Kidney (tissue), 14 donors: ENCODE data around the gene CLEC3A. TPM values are rescaled to one million over a fixed set of nuclear protein-coding genes. Genes with fewer than 3 reads are reported as not detected.

Experiments used
- DNase-seq, 5 donors: peaks; one replicate each; pipeline ENCODE4 v3.0.0-alpha.2; 2013 to 2020
- FAIRE-seq: peaks from 2 replicates; lab custom pipeline; 2012; peaks lifted over from hg19 to GRCh38; lab: Jason Lieb, UNC
- H3K27ac ChIP-seq, 2 donors: one replicate each; pipeline ENCODE4 v1.7.0; 2013; ENCODE audit warnings: low read depth in 2 of 2, low read length in 2 of 2, inconsistent platforms in 1 of 2
- H3K27me3 ChIP-seq: one replicate; pipeline ENCODE4 v1.7.1; 2013; ENCODE audit warnings: low read length, inconsistent platforms; ENCODE audit not compliant: control insufficient read depth, insufficient read depth
- H3K36me3 ChIP-seq, 3 donors: one replicate each; pipeline versions ENCODE4 v1.7.0 to v1.7.1; 2013; ENCODE audit warnings: low read length in 3 of 3, control low read depth in 1 of 3, inconsistent platforms in 1 of 3; ENCODE audit not compliant: insufficient read depth in 3 of 3, control insufficient read depth in 2 of 3
- H3K4me1 ChIP-seq, 3 donors: one replicate each; pipeline versions ENCODE4 v1.7.0 to v1.7.1; 2013; ENCODE audit warnings: low read length in 3 of 3, inconsistent platforms in 1 of 3, low read depth in 1 of 3; ENCODE audit not compliant: control insufficient read depth in 2 of 3, insufficient read depth in 2 of 3
- H3K4me3 ChIP-seq, 3 donors: one replicate each; pipeline versions ENCODE4 v1.7.0 to v1.8.1; 2013; ENCODE audit warnings: low read length in 3 of 3, control low read depth in 1 of 3, inconsistent platforms in 1 of 3
- H3K9ac ChIP-seq, 3 donors: one replicate each; pipeline versions ENCODE4 v1.7.0 to v1.7.1; 2013; ENCODE audit warnings: low read length in 3 of 3, control low read depth in 1 of 3, inconsistent platforms in 1 of 3
- H3K9me3 ChIP-seq, 3 donors: one replicate each; pipeline versions ENCODE4 v1.7.0 to v1.7.1; 2013; ENCODE audit warnings: low read length in 3 of 3, control low read depth in 1 of 3, inconsistent platforms in 1 of 3; ENCODE audit not compliant: control insufficient read depth in 2 of 3, insufficient read depth in 1 of 3
- intact Hi-C: fragments of 100-400 bp; cut with DNase I; formaldehyde crosslinking; loops from one replicate; pipeline ENCODE4 v1.11.1; 2022
- polyA plus RNA-seq: library from polyadenylated mRNA; stranded (reverse); fragments of 350-450 nt; fragmentation: Illumina TruSeq; extraction: RNeasy Lipid Tissue Mini Kit (QIAGEN cat#74804); gene quantifications from one replicate; pipeline ENCODE4 v1.2.3, GENCODE V29; 2014; ENCODE audit warnings: low read depth, low replicate concordance; ENCODE audit not compliant: insufficient read depth
- total RNA-seq: library from RNA; stranded (reverse); fragmentation: NEBNext Ultra II Directional; extraction: Animal tissue kit (Norgen Biotek cat#: 25700); gene quantifications from one replicate; pipeline ENCODE4 v1.2.1, GENCODE V29; 2021
- TF ChIP-seq, protein P1 (sequence below): IDR thresholded peaks from 3 replicates; pipeline ENCODE4 v1.5.1; 2012; ENCODE audit warnings: mild to moderate bottlenecking, moderate library complexity, borderline replicate concordance; ENCODE audit not compliant: insufficient read depth; ENCODE audit errors: extremely low read depth
- donor health status: control.
- donor health status: control.
- donor health status: control.
- donor health status: control.
- donor health status: control.
- donor health status: DM: yes; HTN: yes; CAD: no.
- donor health status: Normal renal cell carcinoma (clear cell type).

Gene CLEC3A
- total and polyA plus RNA-seq, 2 donors from 2014 or later = not detected

DNA sequence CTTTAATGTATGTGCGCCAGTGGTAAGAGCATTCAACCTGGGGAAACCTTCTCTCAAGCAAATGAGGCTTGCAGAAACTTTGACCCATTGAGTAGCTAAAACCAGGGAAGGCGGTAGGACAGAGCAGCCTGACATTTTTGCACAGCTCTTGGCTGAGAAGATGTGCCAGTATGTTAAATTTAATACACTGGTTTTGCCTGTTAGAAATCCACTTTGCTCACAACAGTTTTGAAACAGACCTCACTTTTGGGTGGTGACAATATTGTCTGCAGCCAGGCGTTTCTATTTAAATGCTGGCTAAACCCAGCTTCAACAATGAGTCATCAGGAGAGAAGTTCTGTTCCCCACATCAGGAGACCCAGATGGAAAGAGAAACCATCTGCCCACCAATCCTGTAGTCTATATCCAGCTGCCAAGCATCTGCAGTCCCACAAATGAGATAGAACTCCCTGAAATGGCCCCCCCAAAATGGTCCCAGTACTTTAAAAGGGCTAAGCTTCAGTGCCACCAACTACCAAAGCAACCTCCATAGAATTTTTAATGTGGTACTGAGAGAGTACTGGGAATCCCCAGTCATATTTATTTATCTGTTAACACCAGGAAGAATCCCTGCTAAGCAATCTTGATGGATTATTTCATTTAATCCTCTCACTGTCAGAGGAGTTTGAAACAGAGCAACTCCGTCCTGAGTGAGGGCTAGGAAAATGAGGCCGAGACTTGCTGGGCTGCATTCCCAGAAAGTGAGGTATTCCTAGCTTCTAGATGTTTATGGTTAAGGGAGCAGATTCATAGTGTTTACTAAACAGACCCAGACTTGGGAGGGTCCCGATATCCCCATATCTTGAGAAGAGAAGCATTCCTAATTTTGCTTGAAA lies 29.0 kb upstream of the CLEC3A start:
- Histone ChIP-seq H3K4me1 (no peaks in the 10 kb centered on the region), H3K27me3 (no peaks in the 10 kb centered on the region), H3K4me3 (no peak overlapping the region), H3K9me3 (peaks cover 0 to 3% (median 2%) of the 10 kb centered on the region in 3 donors), H3K27ac (no peak overlapping the region), H3K36me3 (no peaks in the 10 kb centered on the region), H3K9ac (no peak overlapping the region)
- DNase-seq (peak in 1 of 5 donors; percentile 39), FAIRE-seq (no peak)
- TF ChIP-seq, protein P1, sequence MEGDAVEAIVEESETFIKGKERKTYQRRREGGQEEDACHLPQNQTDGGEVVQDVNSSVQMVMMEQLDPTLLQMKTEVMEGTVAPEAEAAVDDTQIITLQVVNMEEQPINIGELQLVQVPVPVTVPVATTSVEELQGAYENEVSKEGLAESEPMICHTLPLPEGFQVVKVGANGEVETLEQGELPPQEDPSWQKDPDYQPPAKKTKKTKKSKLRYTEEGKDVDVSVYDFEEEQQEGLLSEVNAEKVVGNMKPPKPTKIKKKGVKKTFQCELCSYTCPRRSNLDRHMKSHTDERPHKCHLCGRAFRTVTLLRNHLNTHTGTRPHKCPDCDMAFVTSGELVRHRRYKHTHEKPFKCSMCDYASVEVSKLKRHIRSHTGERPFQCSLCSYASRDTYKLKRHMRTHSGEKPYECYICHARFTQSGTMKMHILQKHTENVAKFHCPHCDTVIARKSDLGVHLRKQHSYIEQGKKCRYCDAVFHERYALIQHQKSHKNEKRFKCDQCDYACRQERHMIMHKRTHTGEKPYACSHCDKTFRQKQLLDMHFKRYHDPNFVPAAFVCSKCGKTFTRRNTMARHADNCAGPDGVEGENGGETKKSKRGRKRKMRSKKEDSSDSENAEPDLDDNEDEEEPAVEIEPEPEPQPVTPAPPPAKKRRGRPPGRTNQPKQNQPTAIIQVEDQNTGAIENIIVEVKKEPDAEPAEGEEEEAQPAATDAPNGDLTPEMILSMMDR = no peak
- intact Hi-C loops = no loop called here

DNA sequence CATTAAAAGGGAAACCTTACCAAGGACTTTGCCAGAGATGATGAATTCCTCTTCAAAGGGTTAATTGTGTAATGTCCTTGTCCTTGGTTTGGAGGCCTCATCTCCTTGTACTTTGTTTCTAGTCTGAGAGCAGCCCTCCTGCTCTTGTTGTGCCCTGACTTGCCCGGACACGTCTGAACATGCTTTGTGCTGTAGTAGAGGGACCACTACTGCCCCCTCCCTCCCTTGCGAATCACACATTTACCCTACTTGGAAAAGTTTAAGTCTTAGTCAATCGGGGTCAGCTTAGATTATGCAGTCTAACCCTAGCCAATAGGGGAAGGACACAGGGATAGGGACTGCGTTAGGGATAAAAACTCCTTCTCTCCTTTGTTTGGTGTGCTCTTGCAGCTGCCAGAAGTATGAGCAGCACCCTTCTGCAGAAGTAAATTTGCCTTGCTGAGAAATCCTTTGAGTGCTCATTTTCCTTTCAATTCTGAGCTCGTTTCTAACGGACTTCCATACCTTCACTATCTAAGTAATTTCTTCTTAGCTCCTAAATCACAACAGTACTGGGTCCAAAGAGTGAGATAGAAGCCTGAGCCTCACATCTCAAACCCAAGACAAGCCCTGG lies 26.4 kb upstream of the CLEC3A start:
- Histone ChIP-seq H3K27me3 (no peaks in the 10 kb centered on the region), H3K9ac (no peak overlapping the region), H3K9me3 (peaks cover 0 to 3% (median 2%) of the 10 kb centered on the region in 3 donors), H3K4me3 (no peak overlapping the region), H3K4me1 (no peaks in the 10 kb centered on the region), H3K36me3 (no peaks in the 10 kb centered on the region), H3K27ac (no peak overlapping the region)
- DNase-seq (no peak), FAIRE-seq (no peak)
- intact Hi-C loops = no loop called here
- TF ChIP-seq, protein P1 = no peak

DNA sequence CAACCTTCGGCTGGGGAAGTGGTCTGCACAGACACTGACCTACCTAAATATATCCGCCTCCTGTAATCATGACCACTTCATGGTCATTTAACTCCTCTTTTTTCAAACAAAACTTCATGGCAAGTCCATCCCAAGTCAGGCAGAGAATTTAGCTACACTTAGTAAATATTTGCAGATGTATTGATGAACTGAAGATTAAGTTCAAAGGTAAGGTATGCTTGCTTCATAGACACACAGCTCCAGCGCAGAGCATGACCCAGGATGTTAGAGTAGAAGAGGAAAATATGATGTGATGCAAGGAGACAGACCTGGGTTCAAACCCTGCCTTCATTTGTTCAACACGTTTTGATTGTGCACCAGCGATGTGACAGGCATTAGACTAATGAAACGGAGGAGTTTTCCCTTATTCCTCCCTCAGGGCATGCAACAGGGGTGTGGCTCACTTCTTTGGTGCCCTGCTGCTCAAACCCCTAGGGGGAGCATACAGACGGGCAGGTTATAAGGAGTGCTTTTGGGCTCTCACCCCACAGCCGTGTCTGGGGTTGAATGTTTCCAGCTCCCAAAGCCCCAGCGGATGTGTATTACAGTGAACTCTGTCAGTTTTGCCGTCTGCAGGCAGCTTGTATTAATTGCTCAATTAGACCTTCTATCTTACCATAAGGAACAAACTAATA lies 23.9 kb upstream of the CLEC3A start:
- Histone ChIP-seq H3K9me3 (peaks cover 0 to 3% (median 2%) of the 10 kb centered on the region in 3 donors), H3K4me3 (no peak overlapping the region), H3K27me3 (no peaks in the 10 kb centered on the region), H3K4me1 (no peaks in the 10 kb centered on the region), H3K36me3 (no peaks in the 10 kb centered on the region), H3K9ac (no peak overlapping the region), H3K27ac (no peak overlapping the region)
- FAIRE-seq (no peak), DNase-seq (no peak)
- TF ChIP-seq, protein P1 = no peak
- intact Hi-C loops = no loop called here
